GM13976 (cell line): ENCODE data around the gene MYO19.

Experiments
- DNase-seq: peaks from one replicate; pipeline ENCODE4 v3.0.0; 2012; ENCODE audit warnings: low spot score
- CTCF ChIP-seq: IDR thresholded peaks from 2 replicates; pipeline ENCODE4 v1.5.1; 2012; ENCODE audit warnings: borderline replicate concordance, mild to moderate bottlenecking; ENCODE audit not compliant: insufficient read depth; ENCODE audit errors: extremely low read depth, missing control alignments, control extremely low read depth
- in situ Hi-C: fragments of 300-500 bp; cut with MboI; formaldehyde crosslinking; loops from one replicate; pipeline ENCODE4 v1.12.0; 2022; ENCODE audit warnings: low sequenced_read_pairs, mixed read lengths, inconsistent platforms; ENCODE audit not compliant: unreplicated experiment

MYO19 gene

GRCh38 chr17:36544307-36545076 is 9.8 kb upstream of the MYO19 start, which contains the start of gene GGNBP2:
TSS of gene GGNBP2 (plus strand) at chr17:36544919. CDS start at chr17:36545725, 806 bp downstream.
- TF ChIP-seq CTCF, result no peak
- peak; percentile 95 for DNase-seq
- in situ Hi-C loops, result no loop called here

GRCh38 chr17:36544044-36544306 is 9.3 kb upstream of the MYO19 start:
- in situ Hi-C loops, result no loop called here
- DNase-seq, result peak; percentile 54
- peak; percentile 30 for TF ChIP-seq CTCF

- DNase-seq, result no peak
- no peak for TF ChIP-seq CTCF
- in situ Hi-C loops, result no loop called here
Measured at GRCh38 chr17:36542755-36543154, 8.1 kb upstream of the MYO19 start.

GRCh38 chr17:36540696-36541095 is 6.0 kb upstream of the MYO19 start:
- in situ Hi-C loops, result no loop called here
- no peak for DNase-seq
- TF ChIP-seq CTCF, result no peak

DNA sequence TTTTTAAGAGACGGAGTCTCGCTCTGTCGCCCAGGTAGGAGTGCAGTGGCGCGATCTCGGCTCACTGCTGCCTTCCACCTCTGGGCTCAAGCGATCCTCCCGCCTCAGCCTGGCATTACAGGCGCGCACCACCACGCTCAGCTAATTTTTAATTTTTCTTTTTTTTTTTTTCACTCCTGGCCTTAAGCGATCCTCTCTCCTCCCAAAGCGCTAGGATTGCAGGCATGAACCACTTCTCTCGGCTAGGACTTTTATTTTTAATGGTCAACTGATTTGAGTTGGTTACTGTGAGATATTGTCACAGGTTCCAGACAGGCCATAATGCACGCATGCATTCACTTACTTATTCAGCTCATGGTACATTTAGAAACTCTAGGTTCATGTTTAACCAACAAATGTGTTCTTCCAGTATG is 1.0 kb upstream of the MYO19 start:
- no peak for TF ChIP-seq CTCF
- DNase-seq, result no peak
- in situ Hi-C loops, result no loop called here

GRCh38 chr17:36533935-36534839 is 481 bp downstream of the MYO19 start:
- in situ Hi-C loops, result no loop called here
- DNase-seq, result peak; percentile 72
- peak; percentile 66 for TF ChIP-seq CTCF
